HL-60 (cell line): ENCODE data around the gene PTDSS2.

Experiments
- DNase-seq, 2 experiments: peaks; one replicate each; pipeline ENCODE4 v3.0.0-alpha.2; 2010 to 2020; ENCODE audit warnings: low read depth in 1 of 2, low spot score in 1 of 2
- H3K27ac ChIP-seq: fragments of 250-450 bp; sonication (Bioruptor Pico); replicated peaks from 2 replicates; pipeline ENCODE4 v1.5.1; 2020; ENCODE audit warnings: mild to moderate bottlenecking, moderate library complexity
- H3K27me3 ChIP-seq: fragments of 250-450 bp; sonication (Bioruptor Pico); 2 replicates; pipeline ENCODE4 v1.5.1; 2021; ENCODE audit warnings: mild to moderate bottlenecking, moderate library complexity; ENCODE audit not compliant: insufficient read depth, poor library complexity, severe bottlenecking
- H3K4me3 ChIP-seq: replicated peaks from 2 replicates; pipeline ENCODE4 v1.5.1; 2011; ENCODE audit warnings: mild to moderate bottlenecking, control low read depth, low read length; ENCODE audit not compliant: insufficient read depth
- CTCF ChIP-seq: IDR thresholded peaks from one replicate; pipeline ENCODE4 v1.5.1; 2011; ENCODE audit warnings: low read length, control low read depth, inconsistent platforms; ENCODE audit not compliant: insufficient read depth
- GABPA ChIP-seq: IDR thresholded peaks from 2 replicates; pipeline ENCODE4 v1.6.1; 2012; ENCODE audit warnings: low read depth
- POLR2AphosphoS5 ChIP-seq: IDR thresholded peaks from 2 replicates; pipeline ENCODE4 v1.6.1; 2012; ENCODE audit warnings: low read depth
- REST ChIP-seq: IDR thresholded peaks from 2 replicates; pipeline ENCODE4 v1.6.1; 2012; ENCODE audit warnings: low read depth; ENCODE audit not compliant: insufficient replicate concordance
- SPI1 ChIP-seq: IDR thresholded peaks from 2 replicates; pipeline ENCODE4 v1.6.1; 2012; ENCODE audit warnings: low read depth, mild to moderate bottlenecking, borderline replicate concordance

PTDSS2 gene

GRCh38 chr11:474914-475506 lies 24.9 kb downstream of the PTDSS2 start:
- TF ChIP-seq CTCF (no peak), REST (no peak), SPI1 (no peak), POLR2AphosphoS5 (no peak), GABPA (no peak)
- H3K4me3 ChIP-seq: no peak overlapping the region
- H3K27me3 ChIP-seq: no peaks in the 10 kb centered on the region
- no peak overlapping the region for H3K27ac ChIP-seq
- DNase-seq: no peak

GRCh38 chr11:475941-476340 lies 25.9 kb downstream of the PTDSS2 start:
- Histone ChIP-seq H3K4me3 (no peak overlapping the region), H3K27ac (no peak overlapping the region), H3K27me3 (no peaks in the 10 kb centered on the region)
- DNase-seq: no peak
- no peak for TF ChIP-seq POLR2AphosphoS5
- no peak for TF ChIP-seq CTCF
- no peak for TF ChIP-seq SPI1
- TF ChIP-seq GABPA: no peak
- TF ChIP-seq REST: no peak

GRCh38 chr11:476416-476815 lies 26.3 kb downstream of the PTDSS2 start:
- Histone ChIP-seq H3K27me3 (no peaks in the 10 kb centered on the region), H3K4me3 (no peak overlapping the region), H3K27ac (no peak overlapping the region)
- TF ChIP-seq CTCF: no peak
- no peak for DNase-seq

- Histone ChIP-seq H3K4me3 (no peak overlapping the region), H3K27ac (no peak overlapping the region), H3K27me3 (no peaks in the 10 kb centered on the region)
- no peak for DNase-seq
- TF ChIP-seq GABPA (no peak), REST (no peak), SPI1 (no peak), POLR2AphosphoS5 (no peak), CTCF (no peak)
Measured at GRCh38 chr11:477052-477715, 27.1 kb downstream of the PTDSS2 start.
